Esophagus (tissue), 2 donors: Measurements from ENCODE around the gene KCNJ3. TPM values are rescaled to one million over a fixed set of nuclear protein-coding genes. Genes with fewer than 3 reads are reported as not detected.

Experiments
- H3K27ac ChIP-seq, 2 donors: one replicate each; pipeline ENCODE4 v1.5.1; 2013; ENCODE audit warnings: low read depth in 2 of 2, mild to moderate bottlenecking in 2 of 2, inconsistent platforms in 1 of 2, low read length in 1 of 2, moderate library complexity in 1 of 2
- H3K27me3 ChIP-seq, 2 donors: one replicate each; pipeline ENCODE4 v1.6.1; 2013; ENCODE audit warnings: low read length in 2 of 2, control low read depth in 1 of 2, mild to moderate bottlenecking in 1 of 2; ENCODE audit not compliant: insufficient read depth in 2 of 2, control insufficient read depth in 1 of 2
- H3K36me3 ChIP-seq, 2 donors: one replicate each; pipeline ENCODE4 v1.6.1; 2013; ENCODE audit warnings: low read length in 1 of 2; ENCODE audit not compliant: control insufficient read depth in 2 of 2, insufficient read depth in 2 of 2
- H3K4me1 ChIP-seq, 2 donors: one replicate each; pipeline ENCODE4 v1.6.1; 2013; ENCODE audit warnings: low read length in 1 of 2; ENCODE audit not compliant: control insufficient read depth in 2 of 2, insufficient read depth in 2 of 2
- H3K4me3 ChIP-seq, 2 donors: one replicate each; pipeline ENCODE4 v1.5.1; 2013; ENCODE audit warnings: low read length in 2 of 2, mild to moderate bottlenecking in 2 of 2, low read depth in 1 of 2, moderate library complexity in 1 of 2
- H3K9me3 ChIP-seq, 2 donors: one replicate each; pipeline ENCODE4 v1.6.1; 2013; ENCODE audit warnings: mild to moderate bottlenecking in 2 of 2, low read depth in 1 of 2, low read length in 1 of 2, moderate library complexity in 1 of 2; ENCODE audit not compliant: control insufficient read depth in 2 of 2, insufficient read depth in 1 of 2
- WGBS, 2 donors: extraction: QIAGEN DNeasy Blood & Tissue Kit; methylation state at CpG; one replicate each; pipeline ENCODE4 v1.1.7; 2013; 5-methylcytosine and 5-hydroxymethylcytosine counted together
- polyA plus RNA-seq, 2 donors: library from polyadenylated mRNA; stranded (reverse); fragments of 200-250 nt; gene quantifications; one replicate each; pipeline ENCODE4 v1.2.3, GENCODE V29; 2013
- donor health status: healthy with polysubstance abuse.
- donor health status: Bipolar disorder and iron deficiency.

Gene KCNJ3
- polyA plus RNA-seq, 2 donors, result under 0.01 to 0.02 TPM

DNA sequence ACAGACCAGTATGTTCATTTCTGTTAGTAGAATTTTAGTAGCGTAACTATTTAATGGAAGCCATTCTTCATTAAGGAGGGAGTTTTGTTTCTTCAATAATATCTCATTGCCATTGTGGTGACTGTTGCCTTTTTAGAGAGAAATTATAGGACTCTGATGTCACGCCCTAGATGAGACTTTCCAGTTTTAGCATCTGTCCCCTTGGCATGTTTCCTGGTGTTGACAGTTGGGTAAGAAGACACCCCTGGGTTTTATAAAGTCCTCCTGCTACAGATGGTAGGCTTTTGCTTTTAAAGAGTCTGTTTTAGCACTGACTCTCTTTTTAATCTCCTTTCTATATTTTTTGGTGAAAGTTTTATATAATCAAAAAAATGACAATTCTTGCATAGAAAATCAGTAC, 41.9 kb downstream of the KCNJ3 start:
- no peaks in the 10 kb centered on the region for H3K9me3 ChIP-seq
- no peaks in the 10 kb centered on the region for H3K36me3 ChIP-seq
- WGBS, 2 donors, result 79 to 90% methylated on average over 2 of the region's 2 CpGs
- no peaks in the 10 kb centered on the region for H3K27me3 ChIP-seq
- H3K4me1 ChIP-seq, result no peaks in the 10 kb centered on the region
- H3K4me3 ChIP-seq, result no peak overlapping the region
- no peak overlapping the region for H3K27ac ChIP-seq

DNA sequence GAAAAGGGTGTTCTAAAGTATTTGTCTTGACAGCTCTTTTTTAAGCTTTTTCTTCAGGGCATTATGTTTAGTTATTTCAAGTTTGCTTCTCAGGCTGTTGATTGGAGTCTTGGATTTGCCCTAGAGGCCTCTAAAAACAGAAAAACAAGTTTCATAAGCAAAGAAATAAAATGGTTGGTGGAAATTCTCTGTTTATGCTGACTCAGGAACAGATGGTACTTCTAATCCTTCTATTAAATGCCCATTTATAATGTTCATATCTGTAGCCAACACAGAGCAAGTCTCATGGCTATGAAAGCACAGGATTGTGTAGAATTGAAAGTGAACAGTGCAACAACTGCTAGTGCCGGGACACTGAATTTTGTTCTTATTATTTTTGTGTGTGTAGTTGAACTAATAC, 60.4 kb downstream of the KCNJ3 start:
- H3K27me3 ChIP-seq, result no peaks in the 10 kb centered on the region
- WGBS, 2 donors, result 71 to 89% methylated on average over 1 of the region's 1 CpG
- no peak overlapping the region for H3K27ac ChIP-seq
- H3K36me3 ChIP-seq, result no peaks in the 10 kb centered on the region
- no peak overlapping the region for H3K4me3 ChIP-seq
- no peaks in the 10 kb centered on the region for H3K9me3 ChIP-seq
- H3K4me1 ChIP-seq, result no peaks in the 10 kb centered on the region

DNA sequence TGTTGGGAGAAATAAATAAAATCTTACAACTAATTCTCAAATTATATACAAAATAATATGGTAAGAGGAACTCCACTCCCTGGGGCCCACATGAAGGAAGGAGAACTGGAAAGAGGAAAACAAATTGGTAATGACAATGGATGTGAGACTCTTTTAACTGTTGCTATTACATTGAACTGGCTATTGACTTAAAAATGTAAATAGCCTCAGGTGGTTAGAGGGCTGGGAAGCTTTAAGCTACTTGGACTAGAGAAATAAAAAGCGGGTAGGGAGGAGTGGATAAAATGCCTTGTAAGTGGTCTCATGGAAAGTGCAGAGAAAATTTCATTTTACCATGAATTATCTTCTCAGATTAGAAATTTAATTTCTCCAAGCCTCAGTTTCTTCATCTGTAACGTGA, 64.1 kb downstream of the KCNJ3 start:
- no peaks in the 10 kb centered on the region for H3K27me3 ChIP-seq
- H3K36me3 ChIP-seq, result no peaks in the 10 kb centered on the region
- no peak overlapping the region for H3K27ac ChIP-seq
- WGBS, 2 donors, result 64 to 66% methylated on average over 2 of the region's 2 CpGs
- no peak overlapping the region for H3K4me3 ChIP-seq
- no peaks in the 10 kb centered on the region for H3K9me3 ChIP-seq
- no peaks in the 10 kb centered on the region for H3K4me1 ChIP-seq

DNA sequence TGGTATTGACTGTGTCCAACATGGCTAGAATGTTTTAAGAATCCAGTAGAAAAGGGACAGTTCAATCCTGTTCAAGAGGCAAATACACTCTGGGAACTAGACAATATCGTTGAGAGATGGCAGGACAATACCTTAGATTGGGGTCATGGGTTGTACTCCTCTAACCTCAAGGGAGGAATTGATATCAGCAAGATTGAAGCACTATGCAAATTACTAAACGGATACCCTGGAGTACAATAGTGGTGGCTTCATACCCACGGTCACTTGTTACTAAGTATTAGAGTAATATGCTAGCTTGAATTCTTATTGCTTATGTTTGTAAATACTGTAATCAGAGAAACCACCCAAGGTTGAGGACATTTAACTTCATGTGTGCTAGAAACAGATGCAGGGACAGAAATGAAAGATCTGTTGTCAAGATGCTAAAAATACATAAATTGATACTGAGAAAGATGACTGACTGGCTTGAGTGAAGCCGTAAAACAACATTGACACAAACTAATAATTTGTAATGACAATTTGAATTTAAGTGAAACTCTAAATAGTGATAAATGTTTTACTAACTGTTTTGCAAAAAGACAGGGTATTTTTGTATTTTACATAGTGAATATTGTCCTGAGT, 73.3 kb downstream of the KCNJ3 start:
- no peaks in the 10 kb centered on the region for H3K9me3 ChIP-seq
- no peak overlapping the region for H3K4me3 ChIP-seq
- no peaks in the 10 kb centered on the region for H3K27me3 ChIP-seq
- no peaks in the 10 kb centered on the region for H3K4me1 ChIP-seq
- WGBS, 2 donors, result 84 to 88% methylated on average over 4 of the region's 4 CpGs
- H3K36me3 ChIP-seq, result no peaks in the 10 kb centered on the region
- no peak overlapping the region for H3K27ac ChIP-seq

DNA sequence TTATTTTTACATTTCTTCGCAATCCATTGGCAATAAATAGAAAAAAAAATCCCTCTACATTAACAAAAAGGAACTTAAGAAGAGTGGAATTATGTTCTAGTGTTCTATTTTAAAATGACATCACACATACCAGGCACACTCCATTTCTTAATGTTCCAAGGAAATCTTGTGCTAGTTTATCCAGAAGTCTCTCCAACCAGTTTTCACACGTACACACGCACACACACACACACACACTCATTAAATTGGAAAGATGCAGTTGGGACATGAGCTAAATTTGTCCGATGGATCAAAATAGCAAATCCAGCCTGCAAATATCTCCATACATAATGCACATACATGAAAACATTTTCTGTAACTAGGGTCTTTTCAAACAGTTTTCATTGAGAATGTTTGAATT, 78.3 kb downstream of the KCNJ3 start:
- H3K27me3 ChIP-seq, result no peaks in the 10 kb centered on the region
- H3K9me3 ChIP-seq, result no peaks in the 10 kb centered on the region
- WGBS, 2 donors, result 83 to 89% methylated on average over 4 of the region's 4 CpGs
- no peak overlapping the region for H3K27ac ChIP-seq
- H3K4me1 ChIP-seq, result no peaks in the 10 kb centered on the region
- no peaks in the 10 kb centered on the region for H3K36me3 ChIP-seq
- no peak overlapping the region for H3K4me3 ChIP-seq

DNA sequence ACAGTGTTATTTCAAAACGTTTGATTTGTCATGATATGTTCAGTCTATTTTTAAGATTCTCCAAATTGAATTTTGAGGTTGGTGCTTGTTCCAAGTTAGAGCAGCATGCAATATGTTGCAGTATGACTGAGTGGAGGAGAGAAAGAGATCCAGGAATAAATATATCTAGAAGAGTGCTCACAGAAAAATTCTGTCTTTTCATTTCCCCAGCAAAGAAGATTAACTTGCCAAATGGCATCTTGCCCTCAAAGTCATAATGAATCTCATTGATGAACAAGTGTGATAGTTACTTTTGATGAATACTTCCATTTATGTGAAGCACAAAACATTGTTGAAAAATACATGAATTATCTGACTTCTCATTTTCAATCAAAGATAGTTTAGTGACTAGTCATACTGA, 95.9 kb downstream of the KCNJ3 start:
- H3K4me3 ChIP-seq, result no peak overlapping the region
- H3K4me1 ChIP-seq, result no peaks in the 10 kb centered on the region
- H3K36me3 ChIP-seq, result no peaks in the 10 kb centered on the region
- peaks cover 0 to under 1% of the 10 kb centered on the region in 2 donors for H3K9me3 ChIP-seq
- no peak overlapping the region for H3K27ac ChIP-seq
- H3K27me3 ChIP-seq, result no peaks in the 10 kb centered on the region
- 45 to 48% methylated on average over 1 of the region's 1 CpG for WGBS, 2 donors

DNA sequence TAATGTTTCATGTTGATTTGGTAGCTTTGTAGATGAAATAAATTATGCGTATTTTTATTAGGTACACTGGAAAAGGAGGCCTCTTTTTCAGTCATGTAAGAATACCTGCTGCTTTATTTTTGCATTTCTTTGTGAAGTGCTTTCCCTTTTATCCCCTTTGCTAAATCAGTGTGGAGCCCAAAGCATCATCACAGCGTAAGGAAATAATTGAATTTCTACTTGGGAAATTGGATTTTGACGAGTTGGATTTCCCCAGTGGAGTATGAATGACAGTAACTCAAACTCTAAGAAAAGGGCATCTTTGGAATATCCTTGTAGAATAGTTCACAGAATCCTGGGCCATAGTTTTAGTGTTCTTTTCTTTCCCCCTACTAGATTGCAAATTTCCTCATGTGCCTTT, 97.2 kb downstream of the KCNJ3 start:
- no peaks in the 10 kb centered on the region for H3K27me3 ChIP-seq
- H3K4me1 ChIP-seq, result no peaks in the 10 kb centered on the region
- no peak overlapping the region for H3K27ac ChIP-seq
- 75 to 82% methylated on average over 3 of the region's 3 CpGs for WGBS, 2 donors
- no peaks in the 10 kb centered on the region for H3K36me3 ChIP-seq
- no peak overlapping the region for H3K4me3 ChIP-seq
- peaks cover 0 to 2% of the 10 kb centered on the region in 2 donors for H3K9me3 ChIP-seq

DNA sequence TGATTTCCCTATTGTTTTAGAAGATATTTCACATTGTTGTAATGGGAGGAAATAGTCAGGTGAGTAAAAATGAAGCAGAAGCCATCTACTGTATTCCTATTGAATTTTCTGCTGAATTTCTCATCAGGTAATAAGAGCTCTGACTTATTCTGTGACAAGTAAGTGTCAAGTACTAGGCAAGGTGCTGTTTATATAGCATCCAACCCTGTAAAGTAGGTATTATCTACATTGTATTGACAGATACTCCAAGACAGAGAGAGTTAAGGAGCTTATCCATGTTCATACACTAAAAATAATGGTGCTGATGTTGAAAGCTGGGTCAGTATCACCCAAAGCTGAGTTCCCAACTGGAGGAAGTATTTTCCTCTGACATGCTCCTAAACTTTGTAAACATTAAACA, 106.0 kb downstream of the KCNJ3 start:
- H3K9me3 ChIP-seq, result peaks cover 0 to 1% of the 10 kb centered on the region in 2 donors
- no peaks in the 10 kb centered on the region for H3K36me3 ChIP-seq
- H3K4me1 ChIP-seq, result no peaks in the 10 kb centered on the region
- no peak overlapping the region for H3K27ac ChIP-seq
- no peak overlapping the region for H3K4me3 ChIP-seq
- H3K27me3 ChIP-seq, result no peaks in the 10 kb centered on the region

DNA sequence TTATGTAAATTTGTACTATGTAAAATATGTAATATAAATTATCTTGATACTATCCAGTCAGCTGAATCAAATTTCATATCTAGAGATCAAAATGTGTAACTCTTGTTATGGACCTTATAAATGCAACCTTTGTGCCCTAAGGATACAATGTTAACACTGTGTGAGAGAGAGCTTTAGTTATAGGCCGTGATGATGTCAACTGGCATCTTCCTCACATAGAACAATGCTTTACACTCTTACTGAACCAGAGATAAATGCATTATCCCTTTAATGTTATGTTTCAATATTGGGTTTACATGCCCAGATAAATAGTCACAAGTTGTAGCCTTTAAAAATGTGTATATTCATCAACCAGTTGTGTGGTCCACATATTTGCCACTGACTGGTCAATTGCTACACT, 115.1 kb downstream of the KCNJ3 start:
- H3K27ac ChIP-seq, result no peak overlapping the region
- H3K36me3 ChIP-seq, result no peaks in the 10 kb centered on the region
- H3K9me3 ChIP-seq, result no peaks in the 10 kb centered on the region
- no peaks in the 10 kb centered on the region for H3K27me3 ChIP-seq
- no peak overlapping the region for H3K4me3 ChIP-seq
- 62 to 64% methylated on average over 1 of the region's 1 CpG for WGBS, 2 donors
- no peaks in the 10 kb centered on the region for H3K4me1 ChIP-seq

DNA sequence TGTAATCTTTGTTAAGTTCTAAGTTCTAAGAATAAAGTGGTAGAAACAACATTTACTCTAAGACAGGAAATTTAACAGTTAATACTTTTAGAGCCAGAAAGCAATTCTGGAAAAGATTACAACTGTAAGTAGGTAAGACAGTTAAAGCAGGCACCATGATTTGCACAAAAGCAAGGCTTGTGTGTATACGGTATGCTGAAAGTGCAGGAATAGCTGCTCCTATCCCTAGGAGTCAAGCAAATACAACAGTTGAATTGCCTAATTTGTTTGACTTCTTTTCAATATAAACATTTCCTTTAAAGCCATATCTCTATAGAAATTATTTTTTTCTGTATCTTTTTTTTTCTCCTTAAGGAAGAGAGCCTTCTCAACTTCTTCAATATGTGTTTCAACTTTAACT, 116.4 kb downstream of the KCNJ3 start:
- Histone ChIP-seq H3K4me1 (no peaks in the 10 kb centered on the region), H3K4me3 (no peak overlapping the region)
- WGBS, 2 donors, result 47 to 62% methylated on average over 1 of the region's 1 CpG

More for the DNA sequence above, 116.4 kb downstream of the KCNJ3 start:
- Histone ChIP-seq H3K9me3 (no peaks in the 10 kb centered on the region), H3K27me3 (no peaks in the 10 kb centered on the region), H3K27ac (no peak overlapping the region), H3K36me3 (no peaks in the 10 kb centered on the region)
